C1 segment of cervical spinal cord (tissue), 14 donors: Measurements from ENCODE around the gene IGSF9.

Experiments
- DNase-seq, 14 donors: peaks; one replicate each; lab custom pipeline; 2025; lab: John Stamatoyannopoulos, UW

Gene IGSF9

DNA sequence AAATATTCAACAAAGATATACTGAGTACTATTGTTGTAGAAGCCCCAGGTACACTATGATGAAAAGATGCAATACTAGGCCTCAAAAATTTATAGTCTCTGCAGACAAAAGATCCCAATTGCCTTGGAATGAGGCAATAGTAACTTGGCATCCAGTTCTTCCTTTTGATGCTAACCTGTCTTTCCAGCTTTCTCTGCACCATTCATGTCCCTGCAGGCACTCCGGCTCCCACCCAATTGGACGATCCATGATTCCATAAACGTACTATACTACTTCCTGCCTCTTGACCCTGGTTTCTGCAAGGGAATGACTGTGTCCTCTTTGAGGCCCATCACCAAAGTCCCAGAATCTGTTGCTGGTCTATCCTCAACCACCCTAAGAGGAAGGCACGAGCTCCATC is 12.1 kb downstream of the IGSF9 start:
- DNase-seq, result no peak

DNA sequence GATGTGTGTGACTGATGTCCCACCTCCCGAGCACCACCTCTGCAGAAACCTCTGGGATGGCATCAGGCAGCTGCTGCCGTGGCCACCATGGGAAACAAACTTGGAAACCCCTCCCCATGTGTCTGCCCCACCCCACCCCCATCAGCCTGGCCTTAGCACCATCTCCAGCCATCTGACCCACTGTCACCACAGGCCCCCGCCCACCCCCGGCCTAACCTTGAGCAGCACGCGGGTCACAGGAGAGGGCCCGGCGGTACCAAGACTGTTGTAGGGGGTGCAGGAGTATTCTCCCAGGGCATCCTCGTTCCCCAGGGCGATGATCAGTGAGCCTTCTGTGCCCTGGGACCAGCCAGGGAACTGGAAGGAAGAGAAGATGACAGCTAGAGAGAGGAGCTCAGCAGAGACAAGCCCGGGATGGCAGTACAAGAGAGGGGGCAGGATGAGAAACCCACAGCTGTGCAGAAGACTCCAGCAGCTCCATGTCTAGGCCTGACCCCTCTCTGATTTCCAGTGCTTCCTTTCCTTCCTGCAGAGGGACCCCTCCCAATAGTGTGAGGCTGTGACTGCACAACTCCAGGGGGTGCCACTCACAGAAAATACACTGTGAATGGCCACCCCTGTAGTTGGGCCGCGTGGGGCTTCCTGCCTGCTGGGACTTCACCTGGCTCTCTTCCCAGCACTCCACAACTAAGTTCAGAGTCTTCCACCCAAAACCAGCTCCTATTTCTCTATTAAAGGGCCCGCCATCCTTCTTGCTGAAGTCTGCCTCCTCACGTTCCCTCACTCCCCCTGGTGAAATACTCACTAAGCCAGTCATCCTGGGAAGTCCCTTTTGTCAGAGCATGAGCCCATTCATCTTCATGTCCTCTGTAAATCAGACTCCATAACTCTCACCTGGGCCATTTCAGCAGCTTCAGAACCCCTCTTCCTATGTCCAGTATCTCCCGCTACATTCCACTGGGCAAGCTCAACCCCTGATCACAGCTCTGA is 12.8 kb downstream of the IGSF9 start:
- no peak for DNase-seq

DNA sequence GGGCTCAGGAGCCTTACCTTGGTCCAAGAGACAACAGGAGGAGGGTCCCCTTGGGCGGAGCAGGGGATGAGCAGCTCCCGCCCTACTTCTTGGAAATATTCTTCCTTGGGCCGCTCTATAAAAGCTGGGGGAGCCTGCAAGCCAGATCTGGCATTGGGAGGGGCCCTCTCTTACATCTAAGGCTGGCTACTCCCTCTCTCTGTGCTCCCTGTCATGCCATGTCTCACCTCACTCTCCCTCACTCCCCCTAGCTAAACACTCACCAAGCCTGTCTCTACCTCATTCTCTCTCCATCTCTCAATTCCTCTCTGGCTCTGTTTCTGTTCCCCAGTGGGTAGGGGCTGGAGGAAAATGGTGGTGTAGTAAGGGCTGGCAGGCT is 13.6 kb downstream of the IGSF9 start:
- DNase-seq, result no peak

DNA sequence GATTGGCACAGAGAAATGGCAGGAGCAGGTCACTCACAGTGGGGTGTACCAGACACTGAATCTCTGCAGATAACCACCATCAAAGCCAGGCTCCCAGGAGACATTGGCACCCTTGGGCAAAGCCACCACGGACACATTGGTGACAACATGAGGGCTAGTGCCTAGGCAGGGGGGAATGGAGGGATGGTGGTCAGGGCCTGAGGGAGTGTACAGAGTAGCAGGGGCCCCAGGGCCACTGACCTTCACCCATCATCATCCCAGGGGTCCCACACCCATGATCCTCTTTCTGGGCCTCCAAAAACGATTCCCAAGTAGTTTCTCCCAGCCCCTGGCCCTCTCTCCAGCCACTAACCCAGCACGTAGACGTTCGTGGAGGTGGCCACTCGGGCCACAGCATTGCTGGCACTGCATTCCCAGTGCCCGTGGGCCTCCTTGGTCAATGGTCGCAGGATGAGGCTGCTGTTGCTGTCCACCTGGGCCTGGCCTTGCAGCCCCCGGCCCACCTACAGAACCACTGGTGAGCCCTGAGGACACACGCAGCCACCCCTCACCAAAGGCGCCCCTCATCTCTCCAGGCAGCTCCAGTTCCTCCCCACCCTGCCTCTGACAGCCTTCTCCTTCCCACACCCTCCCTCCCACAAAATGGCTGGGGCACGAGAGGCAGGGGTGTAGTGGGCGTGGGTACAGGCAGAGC is 14.2 kb downstream of the IGSF9 start:
- no peak for DNase-seq

DNA sequence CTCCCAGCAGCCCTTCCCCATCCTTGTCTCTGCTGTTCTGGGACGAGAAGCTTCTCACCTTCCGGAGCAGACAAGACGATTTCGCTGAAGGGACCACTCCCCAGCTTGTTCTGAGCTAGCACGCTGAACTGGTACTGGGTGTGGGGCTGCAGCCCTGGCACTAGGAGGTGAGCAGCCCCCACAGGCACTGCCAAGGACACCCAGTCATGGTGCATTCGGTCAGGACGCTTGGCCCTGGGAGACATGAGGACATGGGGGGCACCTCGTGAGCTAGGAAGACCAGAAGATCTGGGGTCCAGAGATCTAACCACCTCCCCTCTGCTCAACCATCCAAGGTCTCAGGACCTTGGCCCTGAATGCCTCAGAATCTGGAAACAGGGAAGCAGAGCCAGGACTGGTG is 14.8 kb downstream of the IGSF9 start:
- no peak for DNase-seq

DNA sequence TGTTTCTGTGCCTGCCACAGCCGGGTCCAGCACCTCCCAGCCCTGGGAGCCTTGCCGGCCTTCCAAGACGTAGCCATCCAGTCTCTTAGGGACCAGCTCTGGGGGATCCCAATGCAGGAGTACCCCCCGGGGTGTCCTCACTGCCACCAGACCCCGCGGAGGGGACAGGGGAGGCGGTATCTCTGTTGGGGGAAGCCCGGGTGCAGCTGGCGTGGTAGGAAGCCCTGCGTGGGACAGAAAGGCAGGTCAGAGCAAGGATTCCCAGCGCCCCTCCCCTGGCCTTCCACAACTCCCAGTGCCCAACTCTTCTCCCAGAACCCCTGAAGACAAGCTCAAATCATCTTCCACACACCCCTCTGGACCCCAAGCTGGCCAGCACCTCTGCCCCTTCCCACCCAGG is 15.2 kb downstream of the IGSF9 start:
- DNase-seq, result no peak

DNA sequence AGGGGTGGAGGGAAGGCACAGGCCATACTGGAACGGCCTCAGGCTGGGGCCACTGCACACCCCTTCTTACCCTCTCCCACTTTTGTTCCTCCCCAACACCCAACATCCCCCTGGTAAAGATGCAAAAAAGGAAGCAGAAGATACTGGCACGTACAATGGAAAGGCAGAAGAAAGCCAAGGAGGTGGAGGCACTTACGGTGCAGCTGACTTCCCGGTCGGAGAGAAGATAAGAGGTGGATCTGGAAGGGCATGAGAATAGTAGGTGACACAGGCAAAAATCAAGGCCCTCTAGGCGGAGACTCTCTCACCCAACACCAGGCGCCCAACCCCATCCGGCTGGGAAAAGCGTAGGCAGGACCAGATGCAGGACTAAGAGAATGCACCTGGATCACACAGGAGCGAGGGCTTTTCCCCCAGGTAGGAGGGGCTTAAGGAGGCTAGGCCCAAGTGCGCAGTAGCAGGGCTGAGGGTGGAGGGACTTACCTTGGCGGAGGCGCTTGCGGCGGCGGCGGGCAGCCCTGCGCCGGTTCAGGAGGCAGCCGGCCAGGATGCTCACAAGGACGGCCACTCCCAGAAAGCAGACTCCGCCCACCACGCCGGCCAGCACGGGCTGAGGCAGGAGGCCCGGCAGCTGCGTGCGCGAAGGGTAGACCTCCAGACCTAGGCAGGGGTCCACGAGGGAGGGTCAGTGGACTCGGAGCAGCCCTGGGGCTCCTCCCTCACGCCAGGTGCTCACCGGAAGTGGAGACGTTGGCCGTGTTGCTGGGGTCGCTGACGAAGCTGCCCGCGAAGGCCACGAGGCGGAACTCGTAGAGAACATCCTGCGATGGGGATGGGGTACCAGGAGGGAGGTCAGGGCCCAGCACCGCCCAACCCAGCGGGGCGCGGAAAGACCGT is 16.0 kb downstream of the IGSF9 start:
- no peak for DNase-seq

DNA sequence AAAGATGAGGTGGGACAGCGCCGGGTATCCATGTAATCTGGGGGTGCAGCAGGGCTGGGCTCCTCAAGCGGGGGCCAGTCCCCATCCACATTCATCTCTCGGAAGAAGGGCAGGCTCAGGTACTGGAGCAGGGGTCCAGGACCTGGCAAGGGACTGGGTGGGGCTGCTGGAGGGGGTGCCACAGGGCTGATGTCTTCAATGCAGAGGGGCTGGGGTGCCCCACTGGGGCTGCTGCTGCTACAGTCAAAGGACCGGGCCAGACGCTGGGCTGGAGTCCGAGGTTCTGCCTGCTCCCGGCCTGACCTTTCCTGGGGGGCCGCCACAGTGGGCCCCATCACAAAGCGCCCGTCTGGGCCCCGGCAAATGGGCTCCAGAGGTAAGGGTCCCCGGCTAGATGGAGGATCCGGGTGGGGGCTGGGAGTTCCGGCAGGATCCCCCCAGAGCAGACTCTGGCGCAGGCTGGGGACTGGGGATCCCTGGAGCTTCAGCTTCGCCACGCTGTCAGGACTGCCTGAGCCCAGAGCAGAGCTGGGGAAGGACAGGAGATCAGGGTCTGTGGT is 16.8 kb downstream of the IGSF9 start:
- no peak for DNase-seq

DNA sequence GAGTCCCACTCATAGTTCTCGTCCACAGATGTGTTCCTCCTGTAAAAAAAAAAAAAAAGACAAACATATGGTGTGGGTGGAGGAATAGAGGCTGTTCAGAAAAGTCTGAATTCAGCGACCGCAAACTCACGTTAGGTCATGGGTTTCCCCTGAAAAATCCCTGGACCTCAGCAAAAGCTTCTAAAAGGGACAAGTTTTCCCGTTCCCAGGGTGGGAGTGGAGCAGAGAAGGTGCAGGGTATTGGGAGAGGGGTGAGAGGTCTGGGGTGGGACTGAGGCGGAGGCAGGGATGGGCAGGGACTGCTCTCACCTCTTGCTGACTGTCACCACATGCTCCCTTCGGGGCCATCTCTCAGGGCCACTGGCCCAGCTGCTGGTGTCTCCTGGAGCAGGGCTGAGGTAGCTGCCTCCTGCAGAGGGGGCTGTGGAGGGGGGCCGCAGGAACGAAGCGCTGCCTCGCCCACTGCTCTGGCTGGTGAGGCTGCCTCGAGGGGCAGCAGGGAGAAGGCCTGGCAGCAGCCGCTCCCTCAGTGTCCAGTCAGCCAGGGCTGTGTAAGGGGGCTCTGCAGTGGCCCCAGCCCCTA is 17.5 kb downstream of the IGSF9 start:
- DNase-seq, result no peak

DNA sequence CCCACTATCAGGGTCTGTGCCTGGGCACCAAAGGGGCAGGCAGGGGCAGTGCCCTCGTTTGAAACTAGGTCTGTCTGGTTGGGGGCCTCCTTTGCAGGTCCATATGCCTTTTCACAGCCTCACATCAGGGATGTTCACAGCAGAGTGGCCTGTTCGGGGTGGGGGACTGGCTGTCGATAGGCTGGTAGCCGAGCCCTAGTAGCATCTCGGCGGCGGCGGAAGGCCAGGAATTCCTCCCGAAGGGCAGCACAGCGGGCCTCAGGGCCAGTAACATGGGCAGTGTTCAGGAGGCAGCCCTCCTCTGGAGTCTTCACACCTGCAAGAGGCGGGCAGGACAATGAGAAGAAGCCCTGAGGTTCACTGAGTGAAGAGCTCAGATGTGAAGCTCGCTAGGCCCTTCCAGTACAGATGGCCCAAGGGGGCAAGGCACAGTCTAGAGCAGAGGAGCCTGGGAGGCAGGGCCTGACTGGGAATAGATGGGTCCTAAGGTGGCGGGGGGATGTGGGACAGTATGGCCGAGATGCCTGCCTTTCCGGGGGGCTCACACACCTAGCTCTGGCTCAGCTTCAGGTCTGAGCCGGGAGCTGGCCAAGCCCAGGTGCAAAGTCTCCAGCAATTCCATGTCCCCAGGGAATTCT is 18.1 kb downstream of the IGSF9 start:
- DNase-seq, result no peak

DNA sequence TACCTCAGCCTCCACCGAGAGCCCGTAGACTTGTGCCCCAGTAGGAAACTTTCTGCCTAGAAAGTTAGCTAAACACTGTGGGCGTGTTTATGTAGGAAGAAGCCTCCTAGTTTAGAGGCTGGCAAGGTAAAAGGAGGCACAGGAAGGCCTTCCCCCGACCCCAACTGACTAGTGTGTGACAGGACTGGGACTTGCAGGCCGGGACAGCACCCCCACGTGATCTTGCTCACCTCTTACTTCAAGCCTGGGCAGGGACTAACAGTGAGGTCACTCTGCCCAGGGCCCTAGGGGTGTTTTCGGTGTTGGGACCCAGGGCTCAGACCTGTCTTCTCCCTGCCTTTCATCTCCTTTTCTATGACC is 19.7 kb downstream of the IGSF9 start:
- no peak for DNase-seq

DNA sequence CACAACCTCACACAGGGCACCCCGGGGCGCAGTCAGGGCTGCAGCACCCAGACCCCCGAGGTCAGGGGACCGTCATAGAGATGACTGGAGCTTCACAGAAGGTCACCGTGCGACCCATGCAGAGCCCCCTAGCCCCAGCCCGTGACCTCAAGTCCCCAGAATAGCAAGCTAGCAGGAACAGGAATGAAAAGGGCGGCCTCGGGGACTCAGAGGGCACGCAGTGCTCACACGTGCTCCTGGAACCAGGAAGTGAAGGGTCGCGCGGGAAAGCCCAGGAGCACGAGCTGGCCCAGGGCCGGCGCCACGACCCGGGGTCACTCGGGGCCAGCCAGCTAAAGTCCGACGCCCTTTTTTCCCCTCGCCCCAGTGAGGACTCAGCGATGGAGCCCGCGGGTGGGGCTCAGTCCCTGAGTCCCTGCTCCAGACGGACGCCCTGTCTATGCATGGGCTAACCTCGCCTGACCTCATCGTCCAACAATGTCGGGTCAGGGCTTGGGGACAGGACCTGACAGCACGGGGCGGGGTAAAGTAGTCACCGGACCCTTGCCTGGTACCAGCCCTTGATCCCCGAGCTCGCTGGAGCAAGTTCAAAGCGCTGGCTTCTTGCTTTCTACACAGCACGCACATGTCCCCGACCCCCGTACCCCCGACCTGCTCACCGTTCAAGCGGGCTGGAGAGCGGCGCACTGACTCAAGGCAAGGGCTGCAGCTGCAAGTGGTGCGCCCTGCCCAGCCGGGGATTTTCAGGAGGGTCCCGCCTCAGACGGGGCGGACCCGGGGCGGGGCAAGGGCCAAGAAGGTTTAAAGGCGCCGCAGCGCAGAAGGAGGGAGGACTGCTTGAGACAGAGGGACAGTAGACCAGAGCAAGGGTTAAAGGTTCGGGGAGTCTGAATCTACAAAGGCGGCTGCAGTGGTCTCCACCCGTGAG is 20.4 kb downstream of the IGSF9 start, which contains the start of gene TAGLN2:
TSS of gene TAGLN2 (minus strand) at position 717 of the 928 bp plus-strand sequence. CDS start 4,998 bp downstream, outside the sequence.
- peak in 11 of 14 donors; percentile 6 to 81 (median 52) for DNase-seq

DNA sequence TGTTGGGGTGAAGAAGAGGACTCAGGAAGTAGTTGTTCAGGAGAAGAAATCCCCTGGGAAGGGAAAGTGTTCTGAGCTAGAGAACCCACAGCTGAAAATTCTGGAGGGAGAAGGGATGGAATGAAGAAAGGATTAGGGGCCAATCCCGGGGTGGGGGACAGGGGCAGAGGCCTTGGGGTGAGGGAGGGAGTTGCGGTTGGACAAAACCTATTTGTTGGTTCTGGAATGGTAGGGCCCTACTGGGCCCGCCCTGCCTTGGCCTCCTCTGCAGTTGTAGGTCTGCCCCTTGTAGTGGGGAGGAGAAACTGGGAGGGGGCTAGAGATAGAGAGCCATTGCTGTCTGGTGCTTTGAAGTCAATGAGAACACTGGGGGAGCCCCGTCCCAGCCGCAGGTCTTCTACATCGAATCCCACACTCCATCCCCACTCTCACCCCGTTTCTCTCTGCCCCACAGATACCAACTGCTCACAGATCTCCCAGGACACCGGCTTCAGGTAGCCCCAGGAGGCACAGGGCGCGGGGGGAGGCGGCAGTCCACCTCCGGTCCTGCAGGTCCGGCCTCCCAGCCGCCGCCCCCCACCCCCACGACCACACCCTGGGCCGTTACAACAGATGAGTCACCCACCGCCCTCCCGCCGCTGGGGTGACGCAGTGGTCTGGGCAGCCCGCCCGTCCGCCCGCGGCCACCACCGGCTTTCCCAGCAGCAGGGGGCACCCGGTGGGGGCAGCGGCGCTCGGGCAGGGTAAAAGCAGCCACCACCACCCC is 21.2 kb downstream of the IGSF9 start:
- peak in 7 of 14 donors; percentile 22 to 90 (median 27) for DNase-seq

DNA sequence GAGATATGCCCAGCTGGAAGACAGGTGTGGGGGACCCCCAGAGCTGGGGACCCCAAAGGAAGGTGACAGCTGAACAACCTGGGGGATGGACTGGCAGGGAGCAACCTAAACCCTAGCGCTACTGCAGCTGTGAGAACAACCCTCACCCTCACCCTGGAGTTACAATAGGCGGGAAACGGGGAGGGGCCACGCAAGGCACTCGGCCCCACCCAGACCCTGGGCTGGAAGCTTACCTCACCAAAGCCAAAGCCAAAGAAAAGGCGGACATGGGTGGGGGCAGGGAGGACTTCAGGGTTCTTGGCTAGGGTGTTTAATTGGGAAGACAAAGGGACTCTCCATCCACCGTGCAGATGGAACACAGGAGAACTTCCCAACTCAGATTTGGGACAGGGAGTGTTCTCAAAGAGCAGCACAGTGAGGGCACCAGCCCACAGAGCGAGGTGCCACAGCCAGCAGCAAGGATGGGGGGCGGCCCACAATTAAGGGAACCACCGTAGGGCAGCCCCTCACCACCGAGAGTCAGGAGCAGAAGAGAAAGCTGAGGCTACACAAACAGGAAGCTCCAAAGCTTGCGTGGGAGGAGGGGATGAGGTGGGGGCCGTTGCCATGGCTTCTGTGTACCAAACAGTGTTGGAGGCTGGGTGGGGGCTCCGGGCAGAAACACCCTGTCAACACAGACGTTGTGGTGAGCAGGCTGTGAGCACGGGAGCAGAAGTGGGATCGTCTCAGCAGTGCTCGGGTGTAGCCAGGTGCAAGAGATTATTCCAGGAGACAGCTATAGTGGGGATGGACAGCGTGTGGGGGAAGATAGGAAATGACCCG is 22.0 kb downstream of the IGSF9 start:
- peak in 5 of 14 donors; percentile 16 to 40 (median 29) for DNase-seq

DNA sequence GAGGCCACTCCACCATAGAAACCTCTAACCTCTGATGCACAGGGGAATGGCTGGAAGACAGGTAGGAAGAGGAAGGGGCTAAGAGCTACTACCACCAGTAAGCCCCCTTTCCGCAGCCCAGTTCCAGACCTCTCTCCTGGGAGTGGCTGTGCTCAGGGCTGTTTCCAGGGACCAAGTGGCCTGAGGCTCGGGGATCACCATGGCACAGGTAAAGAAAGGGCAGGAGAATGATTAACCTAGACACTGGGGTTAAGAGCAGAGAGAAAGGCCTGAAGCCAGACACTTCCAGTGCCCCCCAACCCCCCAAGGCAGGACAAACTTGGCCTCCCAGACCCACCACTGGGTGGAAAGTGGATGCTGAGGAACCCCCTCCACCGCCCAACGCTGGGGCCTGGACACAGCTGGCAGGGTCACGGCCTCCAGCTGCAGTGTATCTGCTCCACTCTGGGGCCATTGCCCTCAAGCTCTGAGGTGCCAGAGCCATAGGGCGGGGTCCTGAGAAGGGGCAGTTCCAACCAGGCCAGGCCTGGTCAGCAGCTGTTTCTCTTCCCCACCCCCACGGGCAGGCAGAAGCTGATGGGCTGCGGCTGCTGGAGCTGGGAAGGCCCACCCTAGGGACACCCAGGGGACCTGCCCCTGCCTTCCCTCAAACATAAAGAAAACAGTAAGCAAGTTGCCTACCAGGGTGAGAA is 22.8 kb downstream of the IGSF9 start:
- no peak for DNase-seq

DNA sequence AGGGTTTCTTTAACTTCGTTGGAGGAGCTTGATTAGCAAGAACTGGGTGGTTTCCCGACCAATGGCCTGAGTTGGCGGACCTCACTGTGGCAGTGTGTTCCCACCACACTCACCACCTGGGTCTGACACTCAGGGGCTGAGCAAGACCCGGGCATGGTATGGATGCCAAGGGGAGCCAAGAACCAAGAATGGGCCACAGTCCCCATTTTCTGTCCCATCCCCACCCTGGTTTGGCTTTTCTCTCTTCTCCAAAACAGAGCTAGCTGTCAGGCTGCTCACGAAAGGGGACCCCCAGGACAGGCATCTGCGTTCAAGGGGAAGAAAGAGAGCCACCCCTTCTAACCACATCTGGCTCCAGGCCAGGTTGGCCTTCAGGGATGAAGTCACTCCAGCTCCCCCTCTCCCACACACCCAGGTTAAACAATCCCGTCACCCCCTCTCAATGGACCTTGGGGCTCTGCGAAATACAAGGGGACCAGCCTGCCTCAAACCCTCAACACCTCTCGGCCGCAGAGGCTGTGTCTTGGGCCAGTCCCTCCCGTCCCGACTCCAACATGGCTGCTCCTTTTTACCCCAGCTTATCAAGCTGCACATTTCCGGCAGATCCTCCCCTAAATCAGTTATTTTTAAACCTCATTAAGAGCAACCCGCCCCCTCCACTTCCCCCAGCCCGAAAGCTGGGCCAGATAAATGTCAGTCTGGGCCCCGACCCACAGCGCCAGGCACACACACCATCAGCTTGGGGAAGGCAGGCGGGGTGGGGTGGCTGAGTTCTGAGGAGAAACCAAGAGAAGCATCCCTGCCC is 23.5 kb downstream of the IGSF9 start:
- no peak for DNase-seq
